IMR-90 (cell line): Measurements from ENCODE around the gene ARRDC5. TPM values are rescaled to one million over a fixed set of nuclear protein-coding genes. Genes with fewer than 3 reads are reported as not detected.
"Not testable (repeated sequence)": the region's sequence is repeated elsewhere in the genome, so short reads cannot be mapped to it uniquely, and the experiment has no call there.

Experiments used
- ATAC-seq: fragments of 200-7000 bp; cut with Tn5 transposase; 2 replicates; pipeline ENCODE4 v1.9.1; 2020; ENCODE audit warnings: low read depth, mild to moderate bottlenecking, moderate library complexity
- BruUV-seq: library from RNA; stranded (reverse); fragments of 400-500 nt; replicated peaks from 2 replicates; lab custom pipeline; 2021; lab: Mats Ljungman, UMichigan
- CTCF ChIA-PET: fragments of 300-600 bp; formaldehyde crosslinking; extraction: SDS; loops from one replicate; lab custom pipeline; 2021; ENCODE audit warnings: antibody characterized with exemption; lab: Yijun Ruan, JAX
- POLR2A ChIA-PET: fragments of 300-600 bp; sonication (Branson Sonifier 250); formaldehyde crosslinking; loops from one replicate; lab custom pipeline; 2022; ENCODE audit warnings: antibody characterized with exemption; ENCODE audit not compliant: unreplicated experiment; lab: Charles Lee
- DNase-seq: peaks from one replicate; pipeline ENCODE4 v3.0.0; 2013
- H2AFZ ChIP-seq: replicated peaks from 2 replicates; pipeline ENCODE3; 2013; ENCODE audit warnings: low read length, mild to moderate bottlenecking; ENCODE audit not compliant: poor library complexity
- H2AK5ac ChIP-seq: 2 replicates; pipeline ENCODE4 v1.6.1; 2013; ENCODE audit warnings: low read depth, low read length, inconsistent platforms
- H2AK9ac ChIP-seq: replicated peaks from 2 replicates; pipeline ENCODE3; 2013; ENCODE audit warnings: mild to moderate bottlenecking, low read depth, low read length, moderate library complexity; ENCODE audit not compliant: poor library complexity
- H2BK120ac ChIP-seq: 2 replicates; pipeline ENCODE4 v1.6.1; 2013; ENCODE audit warnings: low read depth, low read length, inconsistent platforms
- H2BK15ac ChIP-seq: 3 replicates; pipeline ENCODE4 v1.6.1; 2013; ENCODE audit warnings: low read depth, low read length, inconsistent platforms
- H2BK20ac ChIP-seq: 2 replicates; pipeline ENCODE4 v1.6.1; 2013; ENCODE audit warnings: low read depth, mild to moderate bottlenecking, inconsistent platforms, low read length, moderate library complexity
- H2BK5ac ChIP-seq: 2 replicates; pipeline ENCODE4 v1.6.1; 2013; ENCODE audit warnings: mild to moderate bottlenecking, low read depth, low read length, inconsistent platforms; ENCODE audit not compliant: poor library complexity, severe bottlenecking
- H3K14ac ChIP-seq: replicated peaks from 2 replicates; pipeline ENCODE4 v1.6.1; 2013; ENCODE audit warnings: low read depth, low read length, inconsistent platforms
- H3K18ac ChIP-seq: 2 replicates; pipeline ENCODE4 v1.6.1; 2013; ENCODE audit warnings: low read depth, low read length, control low read depth
- H3K23ac ChIP-seq: 2 replicates; pipeline ENCODE4 v1.6.1; 2013; ENCODE audit warnings: low read depth, low read length, inconsistent platforms
- H3K27ac ChIP-seq: 2 replicates; pipeline ENCODE4 v1.5.1; 2013; ENCODE audit warnings: mild to moderate bottlenecking, control low read depth, low read length; ENCODE audit not compliant: insufficient read depth
- H3K27me3 ChIP-seq: 2 replicates; pipeline ENCODE4 v1.6.1; 2013; ENCODE audit warnings: low read length; ENCODE audit not compliant: control insufficient read depth, insufficient read depth
- H3K36me3 ChIP-seq: 2 replicates; pipeline ENCODE4 v1.6.1; 2013; ENCODE audit warnings: low read length, mixed read lengths; ENCODE audit not compliant: control insufficient read depth, insufficient read depth
- H3K4ac ChIP-seq: 2 replicates; pipeline ENCODE4 v1.6.1; 2013; ENCODE audit warnings: low read depth, low read length, inconsistent platforms
- H3K4me1 ChIP-seq: 2 replicates; pipeline ENCODE4 v1.6.1; 2013; ENCODE audit warnings: low read length, mixed read lengths; ENCODE audit not compliant: control insufficient read depth, insufficient read depth
- H3K4me2 ChIP-seq: 2 replicates; pipeline ENCODE4 v1.6.1; 2013; ENCODE audit warnings: low read depth, mild to moderate bottlenecking, control low read depth, low read length, moderate library complexity
- H3K4me3 ChIP-seq: 2 replicates; pipeline ENCODE4 v1.5.1; 2013; ENCODE audit warnings: low read depth, mild to moderate bottlenecking, control low read depth, low read length, moderate library complexity; ENCODE audit not compliant: insufficient read depth
- H3K56ac ChIP-seq: 2 replicates; pipeline ENCODE4 v1.6.1; 2013; ENCODE audit warnings: low read length, inconsistent platforms; ENCODE audit not compliant: insufficient read depth; ENCODE audit errors: extremely low read depth
- H3K79me1 ChIP-seq, 2 experiments: 2 replicates each; pipeline ENCODE4 v1.6.1; 2013; ENCODE audit warnings: low read length in 2 of 2, inconsistent platforms in 1 of 2, low read depth in 1 of 2
- H3K9ac ChIP-seq: 2 replicates; pipeline ENCODE4 v1.6.1; 2013; ENCODE audit warnings: low read depth, low read length, control low read depth
- H3K9me1 ChIP-seq: 2 replicates; pipeline ENCODE4 v1.6.1; 2013; ENCODE audit warnings: low read length, inconsistent platforms; ENCODE audit not compliant: insufficient read depth
- H3K9me3 ChIP-seq: 2 replicates; pipeline ENCODE4 v1.6.1; 2013; ENCODE audit warnings: low read length; ENCODE audit not compliant: control insufficient read depth, insufficient read depth
- H4K20me1 ChIP-seq: 2 replicates; pipeline ENCODE4 v1.6.1; 2013; ENCODE audit warnings: low read length, inconsistent platforms; ENCODE audit not compliant: insufficient read depth
- H4K5ac ChIP-seq: 2 replicates; pipeline ENCODE4 v1.6.1; 2013; ENCODE audit warnings: mild to moderate bottlenecking, low read depth, low read length, control low read depth
- H4K8ac ChIP-seq, 2 experiments: 2 replicates each; pipeline ENCODE4 v1.6.1; 2013; ENCODE audit warnings: low read depth in 2 of 2, low read length in 2 of 2, control low read depth in 1 of 2, inconsistent platforms in 1 of 2
- H4K91ac ChIP-seq: 2 replicates; pipeline ENCODE4 v1.6.1; 2013; ENCODE audit warnings: low read depth, low read length, inconsistent platforms; ENCODE audit not compliant: insufficient read depth
- WGBS, 2 experiments: methylation state at CpG; one replicate each; pipeline versions ENCODE4 v1.1.5 to v1.1.7; 2013; ENCODE audit warnings: missing lambda C conversion rate in 2 of 2; ENCODE audit not compliant: insufficient read length in 1 of 2; ENCODE audit errors: extremely low coverage in 2 of 2; 5-methylcytosine and 5-hydroxymethylcytosine counted together
- dilution Hi-C: fragments of 300-500 bp; cut with HindIII; formaldehyde crosslinking; loops from one replicate; pipeline ENCODE4 v1.14.3; 2018; ENCODE audit warnings: low sequenced_read_pairs; ENCODE audit not compliant: unreplicated experiment
- in situ Hi-C: fragments of 300-500 bp; cut with MboI; formaldehyde crosslinking; loops from 3 replicates; pipeline ENCODE4 v1.14.3; 2019; ENCODE audit warnings: low sequenced_read_pairs, inconsistent platforms, mixed read lengths
- intact Hi-C: fragments of 100-400 bp; cut with micrococcal nuclease; formaldehyde crosslinking; loops from 2 replicates; pipeline ENCODE4 v1.10.0; 2022
- polyA plus RNA-seq, 3 experiments: library from polyadenylated mRNA; depleted of rRNA; stranded (reverse); fragments of >200 nt; gene quantifications; 2 replicates each; pipeline ENCODE4 v1.2.3, GENCODE V29; 2012; ENCODE audit warnings: low replicate concordance in 1 of 3
- total RNA-seq: library from RNA; depleted of rRNA; stranded (reverse); fragments of >200 nt; gene quantifications from 2 replicates; pipeline ENCODE4 v1.2.3, GENCODE V29; 2012

ARRDC5 gene
- total and polyA plus RNA-seq, 2 of the 4 experiments (the other 2 are of a cell fraction) = not detected

DNA sequence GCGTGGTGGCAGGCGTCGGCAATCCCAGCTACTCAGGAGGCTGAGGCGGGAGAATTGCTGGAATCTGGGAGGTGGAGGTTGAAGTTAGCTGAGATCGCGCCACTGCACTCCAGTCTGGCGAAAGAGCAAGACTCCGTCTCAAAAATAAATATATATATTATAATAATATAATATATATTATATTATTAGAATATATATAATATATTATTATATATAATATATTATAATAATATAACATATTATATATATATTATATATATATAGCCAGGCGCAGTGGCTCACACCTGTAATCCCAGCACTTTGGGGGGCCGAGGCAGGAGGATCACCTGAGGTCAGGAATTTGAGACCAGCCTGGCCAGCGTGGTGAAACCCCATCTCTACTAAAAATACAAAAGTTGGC lies 9.7 kb downstream of the ARRDC5 start:
- H2BK120ac ChIP-seq, H3K23ac ChIP-seq, H2AFZ ChIP-seq, H4K91ac ChIP-seq, H3K79me1 ChIP-seq, H2AK5ac ChIP-seq, H3K56ac ChIP-seq, H4K20me1 ChIP-seq, H3K9me1 ChIP-seq, H3K36me3 ChIP-seq, H2BK15ac ChIP-seq, H3K27me3 ChIP-seq, H3K14ac ChIP-seq, intact Hi-C loops, H4K8ac ChIP-seq, H2BK5ac ChIP-seq, H3K4me1 ChIP-seq, H2AK9ac ChIP-seq, H3K9ac ChIP-seq, H3K9me3 ChIP-seq, H3K4me3 ChIP-seq, DNase-seq, dilution Hi-C loops, ATAC-seq, H3K4ac ChIP-seq, H3K4me2 ChIP-seq, H2BK20ac ChIP-seq, POLR2A ChIA-PET, BruUV-seq, H4K5ac ChIP-seq, in situ Hi-C loops, H3K27ac ChIP-seq, H3K18ac ChIP-seq: not testable (repeated sequence)
- no CpG with 5 or more reads among the region's 11 CpGs for WGBS, 2 experiments
- CTCF ChIA-PET = interaction anchor here (1.0 kb wide), 1 partner anchor 83 kb away, joined by 3 read pairs; no protein-coding TSS in a partner anchor
